IMR-90 (cell line): Measurements from ENCODE around the gene ATP1A3. TPM values are rescaled to one million over a fixed set of nuclear protein-coding genes. Genes with fewer than 3 reads are reported as not detected.

ENCODE experiments used
- ATAC-seq: fragments of 200-7000 bp; cut with Tn5 transposase; 2 replicates; pipeline ENCODE4 v1.9.1; 2020; ENCODE audit warnings: low read depth, mild to moderate bottlenecking, moderate library complexity
- BruUV-seq: library from RNA; stranded (reverse); fragments of 400-500 nt; replicated peaks from 2 replicates; lab custom pipeline; 2021; lab: Mats Ljungman, UMichigan
- CTCF ChIA-PET: fragments of 300-600 bp; formaldehyde crosslinking; extraction: SDS; loops from one replicate; lab custom pipeline; 2021; ENCODE audit warnings: antibody characterized with exemption; lab: Yijun Ruan, JAX
- POLR2A ChIA-PET: fragments of 300-600 bp; sonication (Branson Sonifier 250); formaldehyde crosslinking; loops from one replicate; lab custom pipeline; 2022; ENCODE audit warnings: antibody characterized with exemption; ENCODE audit not compliant: unreplicated experiment; lab: Charles Lee
- DNase-seq: peaks from one replicate; pipeline ENCODE4 v3.0.0; 2013
- H2AFZ ChIP-seq: replicated peaks from 2 replicates; pipeline ENCODE3; 2013; ENCODE audit warnings: low read length, mild to moderate bottlenecking; ENCODE audit not compliant: poor library complexity
- H2AK5ac ChIP-seq: 2 replicates; pipeline ENCODE4 v1.6.1; 2013; ENCODE audit warnings: low read depth, low read length, inconsistent platforms
- H2AK9ac ChIP-seq: replicated peaks from 2 replicates; pipeline ENCODE3; 2013; ENCODE audit warnings: mild to moderate bottlenecking, low read depth, low read length, moderate library complexity; ENCODE audit not compliant: poor library complexity
- H2BK120ac ChIP-seq: 2 replicates; pipeline ENCODE4 v1.6.1; 2013; ENCODE audit warnings: low read depth, low read length, inconsistent platforms
- H2BK15ac ChIP-seq: 3 replicates; pipeline ENCODE4 v1.6.1; 2013; ENCODE audit warnings: low read depth, low read length, inconsistent platforms
- H2BK20ac ChIP-seq: 2 replicates; pipeline ENCODE4 v1.6.1; 2013; ENCODE audit warnings: low read depth, mild to moderate bottlenecking, inconsistent platforms, low read length, moderate library complexity
- H2BK5ac ChIP-seq: 2 replicates; pipeline ENCODE4 v1.6.1; 2013; ENCODE audit warnings: mild to moderate bottlenecking, low read depth, low read length, inconsistent platforms; ENCODE audit not compliant: poor library complexity, severe bottlenecking
- H3K14ac ChIP-seq: replicated peaks from 2 replicates; pipeline ENCODE4 v1.6.1; 2013; ENCODE audit warnings: low read depth, low read length, inconsistent platforms
- H3K18ac ChIP-seq: 2 replicates; pipeline ENCODE4 v1.6.1; 2013; ENCODE audit warnings: low read depth, low read length, control low read depth
- H3K23ac ChIP-seq: 2 replicates; pipeline ENCODE4 v1.6.1; 2013; ENCODE audit warnings: low read depth, low read length, inconsistent platforms
- H3K27ac ChIP-seq: 2 replicates; pipeline ENCODE4 v1.5.1; 2013; ENCODE audit warnings: mild to moderate bottlenecking, control low read depth, low read length; ENCODE audit not compliant: insufficient read depth
- H3K27me3 ChIP-seq: 2 replicates; pipeline ENCODE4 v1.6.1; 2013; ENCODE audit warnings: low read length; ENCODE audit not compliant: control insufficient read depth, insufficient read depth
- H3K36me3 ChIP-seq: 2 replicates; pipeline ENCODE4 v1.6.1; 2013; ENCODE audit warnings: low read length, mixed read lengths; ENCODE audit not compliant: control insufficient read depth, insufficient read depth
- H3K4ac ChIP-seq: 2 replicates; pipeline ENCODE4 v1.6.1; 2013; ENCODE audit warnings: low read depth, low read length, inconsistent platforms
- H3K4me1 ChIP-seq: 2 replicates; pipeline ENCODE4 v1.6.1; 2013; ENCODE audit warnings: low read length, mixed read lengths; ENCODE audit not compliant: control insufficient read depth, insufficient read depth
- H3K4me2 ChIP-seq: 2 replicates; pipeline ENCODE4 v1.6.1; 2013; ENCODE audit warnings: low read depth, mild to moderate bottlenecking, control low read depth, low read length, moderate library complexity
- H3K4me3 ChIP-seq: 2 replicates; pipeline ENCODE4 v1.5.1; 2013; ENCODE audit warnings: low read depth, mild to moderate bottlenecking, control low read depth, low read length, moderate library complexity; ENCODE audit not compliant: insufficient read depth
- H3K56ac ChIP-seq: 2 replicates; pipeline ENCODE4 v1.6.1; 2013; ENCODE audit warnings: low read length, inconsistent platforms; ENCODE audit not compliant: insufficient read depth; ENCODE audit errors: extremely low read depth
- H3K79me1 ChIP-seq, 2 experiments: 2 replicates each; pipeline ENCODE4 v1.6.1; 2013; ENCODE audit warnings: low read length in 2 of 2, inconsistent platforms in 1 of 2, low read depth in 1 of 2
- H3K9ac ChIP-seq: 2 replicates; pipeline ENCODE4 v1.6.1; 2013; ENCODE audit warnings: low read depth, low read length, control low read depth
- H3K9me1 ChIP-seq: 2 replicates; pipeline ENCODE4 v1.6.1; 2013; ENCODE audit warnings: low read length, inconsistent platforms; ENCODE audit not compliant: insufficient read depth
- H3K9me3 ChIP-seq: 2 replicates; pipeline ENCODE4 v1.6.1; 2013; ENCODE audit warnings: low read length; ENCODE audit not compliant: control insufficient read depth, insufficient read depth
- H4K20me1 ChIP-seq: 2 replicates; pipeline ENCODE4 v1.6.1; 2013; ENCODE audit warnings: low read length, inconsistent platforms; ENCODE audit not compliant: insufficient read depth
- H4K5ac ChIP-seq: 2 replicates; pipeline ENCODE4 v1.6.1; 2013; ENCODE audit warnings: mild to moderate bottlenecking, low read depth, low read length, control low read depth
- H4K8ac ChIP-seq, 2 experiments: 2 replicates each; pipeline ENCODE4 v1.6.1; 2013; ENCODE audit warnings: low read depth in 2 of 2, low read length in 2 of 2, control low read depth in 1 of 2, inconsistent platforms in 1 of 2
- H4K91ac ChIP-seq: 2 replicates; pipeline ENCODE4 v1.6.1; 2013; ENCODE audit warnings: low read depth, low read length, inconsistent platforms; ENCODE audit not compliant: insufficient read depth
- BHLHE40 ChIP-seq: fragments of 150-350 bp; IDR thresholded peaks from 2 replicates; pipeline ENCODE4 v1.6.1; 2016; ENCODE audit warnings: mild to moderate bottlenecking, low read depth, low read length
- CEBPB ChIP-seq: IDR thresholded peaks from 2 replicates; pipeline ENCODE4 v1.6.1; 2012; ENCODE audit warnings: low read depth, low read length, improper control_type of control experiment
- CHD1 ChIP-seq: IDR thresholded peaks from 2 replicates; pipeline ENCODE4 v1.6.1; 2012; ENCODE audit warnings: low read depth, low read length, improper control_type of control experiment
- CTCF ChIP-seq: conservative IDR thresholded peaks from 2 replicates; pipeline ENCODE4 v1.5.1; 2012; ENCODE audit warnings: mild to moderate bottlenecking, low read depth, low read length, improper control_type of control experiment
- FOS ChIP-seq: fragments of 150-350 bp; IDR thresholded peaks from 2 replicates; pipeline ENCODE4 v1.6.1; 2016; ENCODE audit warnings: low read depth, low read length
- MAFK ChIP-seq: IDR thresholded peaks from 2 replicates; pipeline ENCODE4 v1.6.1; 2012; ENCODE audit warnings: low read depth, low read length, improper control_type of control experiment
- MAZ ChIP-seq: IDR thresholded peaks from 2 replicates; pipeline ENCODE4 v1.6.1; 2012; ENCODE audit warnings: low read depth, mild to moderate bottlenecking, low read length, improper control_type of control experiment, moderate library complexity, borderline replicate concordance
- MXI1 ChIP-seq: IDR thresholded peaks from 2 replicates; pipeline ENCODE4 v1.6.1; 2012; ENCODE audit warnings: low read depth, mild to moderate bottlenecking, low read length, moderate library complexity, borderline replicate concordance
- NFE2L2 ChIP-seq: fragments of 150-350 bp; IDR thresholded peaks from 2 replicates; pipeline ENCODE4 v1.6.1; 2016; ENCODE audit warnings: low read depth, mild to moderate bottlenecking, low read length
- POLR2A ChIP-seq: IDR thresholded peaks from 2 replicates; pipeline ENCODE4 v1.6.1; 2012; ENCODE audit warnings: mild to moderate bottlenecking, low read depth, low read length
- RAD21 ChIP-seq: IDR thresholded peaks from 2 replicates; pipeline ENCODE4 v1.6.1; 2012; ENCODE audit warnings: low read length, improper control_type of control experiment
- RCOR1 ChIP-seq: IDR thresholded peaks from 2 replicates; pipeline ENCODE4 v1.6.1; 2012; ENCODE audit warnings: mild to moderate bottlenecking, low read length, improper control_type of control experiment; ENCODE audit not compliant: insufficient replicate concordance
- RFX5 ChIP-seq: IDR thresholded peaks from 2 replicates; pipeline ENCODE4 v1.8.0; 2012; ENCODE audit warnings: low read depth, mild to moderate bottlenecking, low read length, moderate library complexity
- SMC3 ChIP-seq: fragments of 150-350 bp; IDR thresholded peaks from 2 replicates; pipeline ENCODE4 v1.6.1; 2016; ENCODE audit warnings: low read depth, mild to moderate bottlenecking, antibody characterized with exemption, low read length, moderate library complexity
- WGBS, 2 experiments: methylation state at CpG; one replicate each; pipeline versions ENCODE4 v1.1.5 to v1.1.7; 2013; ENCODE audit warnings: missing lambda C conversion rate in 2 of 2; ENCODE audit not compliant: insufficient read length in 1 of 2; ENCODE audit errors: extremely low coverage in 2 of 2; 5-methylcytosine and 5-hydroxymethylcytosine counted together
- dilution Hi-C: fragments of 300-500 bp; cut with HindIII; formaldehyde crosslinking; loops from one replicate; pipeline ENCODE4 v1.14.3; 2018; ENCODE audit warnings: low sequenced_read_pairs; ENCODE audit not compliant: unreplicated experiment
- in situ Hi-C: fragments of 300-500 bp; cut with MboI; formaldehyde crosslinking; loops from 3 replicates; pipeline ENCODE4 v1.14.3; 2019; ENCODE audit warnings: low sequenced_read_pairs, inconsistent platforms, mixed read lengths
- intact Hi-C: fragments of 100-400 bp; cut with micrococcal nuclease; formaldehyde crosslinking; loops from 2 replicates; pipeline ENCODE4 v1.10.0; 2022
- polyA plus RNA-seq, 3 experiments: library from polyadenylated mRNA; depleted of rRNA; stranded (reverse); fragments of >200 nt; gene quantifications; 2 replicates each; pipeline ENCODE4 v1.2.3, GENCODE V29; 2012; ENCODE audit warnings: low replicate concordance in 1 of 3
- total RNA-seq: library from RNA; depleted of rRNA; stranded (reverse); fragments of >200 nt; gene quantifications from 2 replicates; pipeline ENCODE4 v1.2.3, GENCODE V29; 2012
- TF ChIP-seq, protein P1 (sequence below): fragments of 150-350 bp; IDR thresholded peaks from 2 replicates; pipeline ENCODE4 v1.6.1; 2017; ENCODE audit warnings: mild to moderate bottlenecking, antibody characterized with exemption, low read length, low read depth
- TF ChIP-seq, protein P2 (sequence below): fragments of 150-350 bp; IDR thresholded peaks from 2 replicates; pipeline ENCODE4 v1.6.1; 2016; ENCODE audit warnings: low read depth, mild to moderate bottlenecking, low read length, moderate library complexity, borderline replicate concordance

Gene ATP1A3
- total and polyA plus RNA-seq, 2 of the 4 experiments (the other 2 are of a cell fraction) = under 0.01 to 0.12 TPM

GRCh38 chr19:41984961-41985360 is 9.1 kb downstream of the ATP1A3 start:
- TF ChIP-seq NFE2L2 (no peak), RFX5 (no peak), MAFK (no peak), SMC3 (no peak), BHLHE40 (no peak), POLR2A (no peak), RCOR1 (no peak), CHD1 (no peak), CEBPB (no peak), MXI1 (no peak), RAD21 (no peak), CTCF (no peak), MAZ (no peak), FOS (no peak)
- TF ChIP-seq, protein P1, sequence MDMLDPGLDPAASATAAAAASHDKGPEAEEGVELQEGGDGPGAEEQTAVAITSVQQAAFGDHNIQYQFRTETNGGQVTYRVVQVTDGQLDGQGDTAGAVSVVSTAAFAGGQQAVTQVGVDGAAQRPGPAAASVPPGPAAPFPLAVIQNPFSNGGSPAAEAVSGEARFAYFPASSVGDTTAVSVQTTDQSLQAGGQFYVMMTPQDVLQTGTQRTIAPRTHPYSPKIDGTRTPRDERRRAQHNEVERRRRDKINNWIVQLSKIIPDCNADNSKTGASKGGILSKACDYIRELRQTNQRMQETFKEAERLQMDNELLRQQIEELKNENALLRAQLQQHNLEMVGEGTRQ = no peak
- TF ChIP-seq, protein P2, sequence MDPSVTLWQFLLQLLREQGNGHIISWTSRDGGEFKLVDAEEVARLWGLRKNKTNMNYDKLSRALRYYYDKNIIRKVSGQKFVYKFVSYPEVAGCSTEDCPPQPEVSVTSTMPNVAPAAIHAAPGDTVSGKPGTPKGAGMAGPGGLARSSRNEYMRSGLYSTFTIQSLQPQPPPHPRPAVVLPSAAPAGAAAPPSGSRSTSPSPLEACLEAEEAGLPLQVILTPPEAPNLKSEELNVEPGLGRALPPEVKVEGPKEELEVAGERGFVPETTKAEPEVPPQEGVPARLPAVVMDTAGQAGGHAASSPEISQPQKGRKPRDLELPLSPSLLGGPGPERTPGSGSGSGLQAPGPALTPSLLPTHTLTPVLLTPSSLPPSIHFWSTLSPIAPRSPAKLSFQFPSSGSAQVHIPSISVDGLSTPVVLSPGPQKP = no peak
- intact Hi-C loops = no loop called here
- BruUV-seq = no TSS peak
- H2BK5ac ChIP-seq = no peak overlapping the region
- no peaks in the 10 kb centered on the region for H3K4me1 ChIP-seq
- H3K14ac ChIP-seq = no peak overlapping the region
- H3K18ac ChIP-seq = no peak overlapping the region
- no peaks in the 10 kb centered on the region for H3K79me1 ChIP-seq
- dilution Hi-C loops = no loop called here
- no peak overlapping the region for H4K8ac ChIP-seq
- H3K27ac ChIP-seq = no peak overlapping the region
- CTCF ChIA-PET = no interaction called here
- H4K5ac ChIP-seq = no peak overlapping the region
- H2BK20ac ChIP-seq = no peak overlapping the region
- no peak for DNase-seq
- H3K23ac ChIP-seq = no peak overlapping the region
- H3K4ac ChIP-seq = no peak overlapping the region
- no peak overlapping the region for H3K4me3 ChIP-seq
- no peak overlapping the region for H4K91ac ChIP-seq
- in situ Hi-C loops = no loop called here
- H4K20me1 ChIP-seq = no peaks in the 10 kb centered on the region
- H3K9me1 ChIP-seq = no peaks in the 10 kb centered on the region
- no peaks in the 10 kb centered on the region for H3K36me3 ChIP-seq
- H3K56ac ChIP-seq = no peak overlapping the region
- no peak for ATAC-seq
- H3K4me2 ChIP-seq = no peak overlapping the region
- H2AK5ac ChIP-seq = no peak overlapping the region
- no peaks in the 10 kb centered on the region for H3K9me3 ChIP-seq
- H2AFZ ChIP-seq = no peak overlapping the region
- no peak overlapping the region for H2BK120ac ChIP-seq
- peaks cover 25% of the 10 kb centered on the region for H3K27me3 ChIP-seq
- no peak overlapping the region for H2AK9ac ChIP-seq
- H2BK15ac ChIP-seq = no peak overlapping the region
- POLR2A ChIA-PET = no interaction called here
- WGBS, 2 experiments = 63% methylated on average over 4 of the region's 17 CpGs; no CpG with 5 or more reads in 1 of the 2 experiments
- no peak overlapping the region for H3K9ac ChIP-seq
